Hepatocyte (in vitro differentiated cells): ENCODE results near the gene ASB10. TPM values are rescaled to one million over a fixed set of nuclear protein-coding genes. Genes with fewer than 3 reads are reported as not detected.

ENCODE experiments used
- DNase-seq: peaks from one replicate; pipeline ENCODE4 v3.0.0-alpha.2; 2016; ENCODE audit warnings: low spot score
- H2AFZ ChIP-seq: fragments of 200-600 bp; sonication (generic); 2 replicates; pipeline ENCODE4 v1.6.0; 2016; ENCODE audit warnings: antibody characterized with exemption, mild to moderate bottlenecking
- H3K27ac ChIP-seq: fragments of 200-600 bp; sonication (generic); 2 replicates; pipeline ENCODE4 v1.5.1; 2016; ENCODE audit warnings: mild to moderate bottlenecking
- H3K27me3 ChIP-seq: fragments of 200-600 bp; sonication (generic); 2 replicates; pipeline ENCODE4 v1.6.1; 2016
- H3K36me3 ChIP-seq: fragments of 200-600 bp; sonication (generic); replicated peaks from 2 replicates; pipeline ENCODE4 v1.5.1; 2016; ENCODE audit warnings: low read depth; ENCODE audit not compliant: insufficient read depth
- H3K4me1 ChIP-seq: fragments of 200-600 bp; sonication (generic); 2 replicates; pipeline ENCODE4 v1.5.1; 2016; ENCODE audit warnings: mild to moderate bottlenecking, moderate library complexity; ENCODE audit not compliant: insufficient read depth
- H3K4me2 ChIP-seq: fragments of 200-600 bp; sonication (generic); 2 replicates; pipeline ENCODE4 v1.6.0; 2016
- H3K4me3 ChIP-seq: fragments of 200-600 bp; sonication (generic); 2 replicates; pipeline ENCODE4 v1.5.1; 2016; ENCODE audit warnings: mild to moderate bottlenecking
- H3K79me2 ChIP-seq: fragments of 200-600 bp; sonication (generic); 2 replicates; pipeline ENCODE4 v1.6.0; 2017; ENCODE audit warnings: mild to moderate bottlenecking
- H3K9me2 ChIP-seq: fragments of 200-600 bp; sonication (generic); replicated peaks from 2 replicates; pipeline ENCODE4 v1.6.0; 2017; ENCODE audit warnings: mild to moderate bottlenecking; ENCODE audit not compliant: insufficient read depth
- H3K9me3 ChIP-seq: fragments of 200-600 bp; sonication (generic); 2 replicates; pipeline ENCODE4 v1.5.1; 2016; ENCODE audit warnings: low read depth, mild to moderate bottlenecking
- H4K20me1 ChIP-seq: fragments of 200-600 bp; sonication (generic); 2 replicates; pipeline ENCODE4 v1.6.0; 2016; ENCODE audit warnings: mild to moderate bottlenecking; ENCODE audit not compliant: insufficient read depth, poor library complexity, severe bottlenecking
- CTCF ChIP-seq: fragments of 200-600 bp; sonication (generic); IDR thresholded peaks from 2 replicates; pipeline ENCODE4 v1.5.1; 2016; ENCODE audit warnings: antibody characterized with exemption, mild to moderate bottlenecking; ENCODE audit not compliant: poor library complexity
- EZH2 ChIP-seq: fragments of 200-600 bp; sonication (generic); IDR thresholded peaks from 2 replicates; pipeline ENCODE4 v1.6.1; 2016; ENCODE audit warnings: antibody characterized with exemption, mild to moderate bottlenecking, borderline replicate concordance
- EZH2phosphoT487 ChIP-seq: fragments of 200-600 bp; sonication (generic); IDR thresholded peaks from one replicate; pipeline ENCODE4 v1.6.1; 2018; ENCODE audit warnings: antibody characterized with exemption, mild to moderate bottlenecking, low read depth, moderate library complexity; ENCODE audit not compliant: unreplicated experiment, severe bottlenecking
- WGBS: methylation state at CpG from one replicate; pipeline ENCODE4 v1.1.6; 2016; ENCODE audit warnings: low lambda C conversion rate; ENCODE audit errors: missing lambda C conversion rate; 5-methylcytosine and 5-hydroxymethylcytosine counted together
- polyA plus RNA-seq: library from polyadenylated mRNA; unstranded; fragments of >200 nt; fragmentation: Nextera tagmentation; extraction: Ambion mirVana; gene quantifications from 2 replicates; pipeline ENCODE4 v1.2.1, GENCODE V29; 2016
- total RNA-seq: library from RNA; depleted of rRNA; stranded (reverse); fragments of >200 nt; gene quantifications from 2 replicates; pipeline ENCODE4 v1.2.3, GENCODE V29; 2014

The ASB10 gene
- total and polyA plus RNA-seq, 2 experiments from 2014 or later, result not detected

DNA sequence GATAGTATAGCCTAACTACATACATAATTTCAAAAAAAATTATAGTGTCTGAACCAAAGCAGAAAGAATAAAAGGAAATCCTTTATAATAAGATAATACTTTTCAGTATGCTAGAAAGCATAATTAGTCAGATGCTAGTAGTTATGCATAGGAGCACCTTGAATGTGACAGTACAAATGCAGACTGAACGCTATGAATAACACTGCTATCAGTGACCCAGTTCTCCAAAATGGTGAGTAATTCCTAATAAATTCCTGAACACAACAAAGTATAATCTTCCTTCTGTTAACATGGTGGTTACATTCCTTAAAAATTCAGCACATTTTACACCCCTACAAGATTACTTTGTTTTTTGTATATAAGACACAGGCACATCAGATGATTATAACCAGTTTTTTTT is 44.0 kb upstream of the ASB10 start:
- no peaks in the 10 kb centered on the region for H3K9me3 ChIP-seq
- peaks cover 21% of the 10 kb centered on the region for H3K4me1 ChIP-seq
- H3K79me2 ChIP-seq, result peaks cover 52% of the 10 kb centered on the region
- no peak overlapping the region for H3K4me3 ChIP-seq
- no peaks in the 10 kb centered on the region for H3K27me3 ChIP-seq
- WGBS, result 76% methylated on average over 1 of the region's 1 CpG
- H2AFZ ChIP-seq, result no peak overlapping the region
- DNase-seq, result no peak
- H4K20me1 ChIP-seq, result peaks cover 19% of the 10 kb centered on the region
- no peaks in the 10 kb centered on the region for H3K36me3 ChIP-seq
- no peak for TF ChIP-seq EZH2phosphoT487
- no peak for TF ChIP-seq CTCF
- TF ChIP-seq EZH2, result no peak
- H3K4me2 ChIP-seq, result no peak overlapping the region
- no peak overlapping the region for H3K27ac ChIP-seq
- H3K9me2 ChIP-seq, result no peaks in the 10 kb centered on the region

DNA sequence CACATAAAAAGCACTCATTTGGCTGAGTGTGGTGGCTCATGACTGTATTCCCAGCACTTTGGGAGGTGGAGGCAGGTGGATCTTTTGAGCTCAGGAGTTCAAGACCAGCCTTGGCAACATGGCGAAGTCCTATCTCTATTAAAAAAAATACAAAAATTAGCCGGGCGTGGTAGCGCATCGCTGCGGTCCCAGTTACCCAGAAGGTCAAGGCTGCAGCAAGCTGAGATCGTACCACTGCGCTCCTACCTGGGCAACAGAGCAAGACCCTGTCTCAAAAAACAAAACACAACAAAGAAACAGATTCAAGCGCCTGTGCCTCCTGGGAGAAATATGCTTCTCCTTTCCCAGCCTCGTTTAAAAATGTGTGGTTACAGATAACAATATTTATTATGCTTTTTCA is 42.2 kb upstream of the ASB10 start:
- Histone ChIP-seq H3K79me2 (peaks cover 40% of the 10 kb centered on the region), H3K4me1 (peaks cover 28% of the 10 kb centered on the region), H3K4me3 (no peak overlapping the region), H3K9me2 (no peaks in the 10 kb centered on the region), H2AFZ (no peak overlapping the region), H3K27ac (no peak overlapping the region), H3K36me3 (no peaks in the 10 kb centered on the region), H4K20me1 (peaks cover 13% of the 10 kb centered on the region), H3K4me2 (no peak overlapping the region), H3K27me3 (no peaks in the 10 kb centered on the region), H3K9me3 (no peaks in the 10 kb centered on the region)
- DNase-seq, result no peak
- 97% methylated on average over 10 of the region's 10 CpGs for WGBS
- TF ChIP-seq EZH2phosphoT487 (no peak), EZH2 (no peak), CTCF (no peak)

DNA sequence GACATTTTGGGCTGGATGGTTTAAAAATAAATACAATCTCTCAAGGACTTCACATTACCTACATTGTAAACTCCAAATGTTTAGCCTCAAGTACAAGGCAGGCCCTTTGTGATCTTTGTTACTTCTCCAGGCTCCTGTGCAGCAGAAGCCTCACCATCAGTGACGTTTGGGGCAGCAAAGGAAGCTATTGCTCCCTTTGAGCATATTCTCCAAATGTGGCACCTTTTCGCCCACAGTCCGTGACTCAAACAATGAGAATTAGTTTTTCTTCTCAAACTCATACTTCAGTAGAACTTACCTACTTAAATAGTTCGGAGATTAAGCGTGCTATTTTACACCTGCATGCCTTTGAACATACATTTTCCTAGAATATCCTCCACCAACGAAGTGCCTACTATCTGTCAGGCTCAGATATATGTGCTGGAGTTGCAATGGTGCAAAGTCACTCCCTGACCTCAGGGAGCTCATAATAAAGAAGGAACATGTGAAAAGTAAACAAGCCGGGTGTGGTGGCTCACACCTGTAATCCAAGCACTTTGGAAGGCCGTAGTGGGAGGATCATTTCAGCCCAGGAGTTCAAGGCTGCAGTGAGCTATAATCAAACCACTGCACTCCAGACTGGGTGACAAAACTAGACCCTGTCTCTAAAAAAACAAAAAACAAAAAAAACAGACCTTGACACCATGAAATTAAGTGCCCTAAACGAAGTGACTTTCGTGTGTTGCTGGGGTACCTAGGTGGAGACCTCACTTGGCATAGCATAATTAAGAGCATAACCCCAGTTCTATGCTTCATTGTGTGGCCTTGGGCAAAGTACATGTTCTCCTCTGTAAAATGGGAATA is 41.2 kb upstream of the ASB10 start:
- H3K27me3 ChIP-seq, result no peaks in the 10 kb centered on the region
- peak overlapping the region; percentile 13 for H3K4me3 ChIP-seq
- no peaks in the 10 kb centered on the region for H3K9me3 ChIP-seq
- H3K9me2 ChIP-seq, result no peaks in the 10 kb centered on the region
- no peaks in the 10 kb centered on the region for H3K36me3 ChIP-seq
- WGBS, result 72% methylated on average over 10 of the region's 10 CpGs
- peaks cover 3% of the 10 kb centered on the region for H4K20me1 ChIP-seq
- TF ChIP-seq EZH2, result no peak
- TF ChIP-seq EZH2phosphoT487, result no peak
- TF ChIP-seq CTCF, result no peak
- H3K27ac ChIP-seq, result peak overlapping the region; percentile 66
- H3K4me1 ChIP-seq, result peaks cover 20% of the 10 kb centered on the region
- peak overlapping the region; percentile 61 for H2AFZ ChIP-seq
- peak overlapping the region; percentile 76 for H3K4me2 ChIP-seq
- peaks cover 30% of the 10 kb centered on the region for H3K79me2 ChIP-seq
- no peak for DNase-seq
